GM13976 (cell line): ENCODE data around the gene SLC5A6.
A peak's percentile ranks its signal among the peaks of the same experiment; 100 is the strongest.

Experiments
- DNase-seq: peaks from one replicate; pipeline ENCODE4 v3.0.0; 2012; ENCODE audit warnings: low spot score
- in situ Hi-C: fragments of 300-500 bp; cut with MboI; formaldehyde crosslinking; loops from one replicate; pipeline ENCODE4 v1.12.0; 2022; ENCODE audit warnings: low sequenced_read_pairs, mixed read lengths, inconsistent platforms; ENCODE audit not compliant: unreplicated experiment
- TF ChIP-seq, protein P1 (sequence below): IDR thresholded peaks from 2 replicates; pipeline ENCODE4 v1.5.1; 2012; ENCODE audit warnings: borderline replicate concordance, mild to moderate bottlenecking; ENCODE audit not compliant: insufficient read depth; ENCODE audit errors: extremely low read depth, missing control alignments, control extremely low read depth

Gene SLC5A6

DNA sequence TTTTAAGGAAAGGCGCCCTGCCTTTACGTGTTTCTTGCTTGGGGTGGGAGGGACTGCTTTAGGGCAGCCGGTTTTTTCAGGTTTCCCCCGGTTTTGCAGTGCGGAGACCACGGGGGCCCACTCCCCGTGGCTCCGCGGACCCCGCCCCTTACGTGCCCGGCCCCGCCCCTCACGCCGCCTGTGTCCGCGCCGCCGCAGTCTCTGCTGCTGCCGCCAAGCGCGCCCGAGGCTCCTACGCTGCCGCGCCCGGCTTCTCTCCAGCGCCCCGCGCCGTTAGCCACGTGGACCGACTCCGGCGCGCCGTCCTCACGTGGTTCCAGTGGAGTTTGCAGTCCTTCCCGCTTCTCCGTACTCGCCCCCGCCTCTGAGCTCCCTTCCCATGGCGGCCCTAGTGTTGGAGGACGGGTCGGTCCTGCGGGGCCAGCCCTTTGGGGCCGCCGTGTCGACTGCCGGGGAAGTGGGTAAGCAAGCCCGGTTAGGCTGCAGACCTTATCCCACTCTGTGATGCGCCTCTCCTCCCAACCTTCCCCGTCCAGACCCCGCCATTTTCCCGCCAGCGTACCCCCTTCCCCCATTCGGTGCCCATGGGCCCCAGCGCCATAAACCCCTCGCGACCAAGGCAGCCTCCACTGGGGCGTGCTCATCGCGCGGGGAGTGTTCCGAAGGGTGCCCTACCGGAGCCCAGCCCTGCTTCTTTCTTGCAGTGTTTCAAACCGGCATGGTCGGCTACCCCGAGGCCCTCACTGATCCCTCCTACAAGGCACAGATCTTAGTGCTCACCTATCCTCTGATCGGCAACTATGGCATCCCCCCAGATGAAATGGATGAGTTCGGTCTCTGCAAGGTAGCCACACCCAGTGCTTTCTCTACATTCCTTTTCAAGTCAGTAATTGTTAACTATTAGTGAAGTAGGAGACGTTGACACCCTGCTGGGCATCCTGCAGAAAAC, 5.4 kb upstream of the SLC5A6 start, which contains the start of gene CAD:
Gene CAD, plus strand, starts transcription at position 197 of the 949 bp plus-strand sequence. Its CDS starts 183 bp downstream, at position 380.
- DNase-seq: peak; percentile 95
- TF ChIP-seq, protein P1, sequence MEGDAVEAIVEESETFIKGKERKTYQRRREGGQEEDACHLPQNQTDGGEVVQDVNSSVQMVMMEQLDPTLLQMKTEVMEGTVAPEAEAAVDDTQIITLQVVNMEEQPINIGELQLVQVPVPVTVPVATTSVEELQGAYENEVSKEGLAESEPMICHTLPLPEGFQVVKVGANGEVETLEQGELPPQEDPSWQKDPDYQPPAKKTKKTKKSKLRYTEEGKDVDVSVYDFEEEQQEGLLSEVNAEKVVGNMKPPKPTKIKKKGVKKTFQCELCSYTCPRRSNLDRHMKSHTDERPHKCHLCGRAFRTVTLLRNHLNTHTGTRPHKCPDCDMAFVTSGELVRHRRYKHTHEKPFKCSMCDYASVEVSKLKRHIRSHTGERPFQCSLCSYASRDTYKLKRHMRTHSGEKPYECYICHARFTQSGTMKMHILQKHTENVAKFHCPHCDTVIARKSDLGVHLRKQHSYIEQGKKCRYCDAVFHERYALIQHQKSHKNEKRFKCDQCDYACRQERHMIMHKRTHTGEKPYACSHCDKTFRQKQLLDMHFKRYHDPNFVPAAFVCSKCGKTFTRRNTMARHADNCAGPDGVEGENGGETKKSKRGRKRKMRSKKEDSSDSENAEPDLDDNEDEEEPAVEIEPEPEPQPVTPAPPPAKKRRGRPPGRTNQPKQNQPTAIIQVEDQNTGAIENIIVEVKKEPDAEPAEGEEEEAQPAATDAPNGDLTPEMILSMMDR: peak; percentile 15
- in situ Hi-C loops: no loop called here

DNA sequence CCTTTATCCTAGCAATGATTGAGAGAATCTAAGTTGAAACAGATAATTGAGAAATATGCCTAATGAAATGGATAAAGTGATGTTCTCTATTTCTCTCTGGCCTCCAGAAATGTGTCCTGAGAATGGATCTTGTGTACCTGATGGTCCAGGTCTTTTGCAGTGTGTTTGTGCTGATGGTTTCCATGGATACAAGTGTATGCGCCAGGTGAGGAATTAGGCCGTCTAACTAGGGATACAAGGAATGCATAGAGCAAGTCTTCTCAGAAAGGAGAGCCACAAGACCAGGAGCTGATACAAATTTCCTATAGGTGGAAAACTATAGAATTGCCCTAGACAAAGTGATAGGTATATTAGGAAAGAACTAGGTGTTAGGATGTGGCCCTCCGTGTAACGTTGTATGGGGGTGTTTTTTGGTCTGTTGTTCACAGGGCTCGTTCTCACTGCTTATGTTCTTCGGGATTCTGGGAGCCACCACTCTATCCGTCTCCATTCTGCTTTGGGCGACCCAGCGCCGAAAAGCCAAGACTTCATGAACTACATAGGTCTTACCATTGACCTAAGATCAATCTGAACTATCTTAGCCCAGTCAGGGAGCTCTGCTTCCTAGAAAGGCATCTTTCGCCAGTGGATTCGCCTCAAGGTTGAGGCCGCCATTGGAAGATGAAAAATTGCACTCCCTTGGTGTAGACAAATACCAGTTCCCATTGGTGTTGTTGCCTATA, 4.5 kb upstream of the SLC5A6 start:
- TF ChIP-seq, protein P1: no peak
- DNase-seq: no peak
- in situ Hi-C loops: no loop called here

DNA sequence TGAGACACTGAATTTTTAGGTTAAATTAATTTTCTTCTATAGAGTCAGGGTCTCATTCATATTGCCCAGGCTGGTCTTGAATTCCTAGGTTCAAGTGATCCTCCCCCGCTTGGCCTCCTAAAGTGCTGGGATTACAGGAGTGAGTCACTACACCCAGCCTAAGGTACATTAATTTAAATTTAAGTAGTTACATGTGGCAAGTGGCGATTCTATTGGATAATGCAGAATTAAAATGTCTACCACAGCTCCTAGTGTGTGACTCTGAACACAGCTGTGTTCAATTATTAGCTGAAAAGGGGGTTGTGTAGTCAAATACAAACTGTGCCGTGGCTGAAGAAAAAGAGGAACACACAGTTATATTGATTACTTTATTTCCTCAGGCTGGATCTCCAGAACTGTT, 2.9 kb upstream of the SLC5A6 start:
- TF ChIP-seq, protein P1: no peak
- in situ Hi-C loops: no loop called here
- DNase-seq: no peak

DNA sequence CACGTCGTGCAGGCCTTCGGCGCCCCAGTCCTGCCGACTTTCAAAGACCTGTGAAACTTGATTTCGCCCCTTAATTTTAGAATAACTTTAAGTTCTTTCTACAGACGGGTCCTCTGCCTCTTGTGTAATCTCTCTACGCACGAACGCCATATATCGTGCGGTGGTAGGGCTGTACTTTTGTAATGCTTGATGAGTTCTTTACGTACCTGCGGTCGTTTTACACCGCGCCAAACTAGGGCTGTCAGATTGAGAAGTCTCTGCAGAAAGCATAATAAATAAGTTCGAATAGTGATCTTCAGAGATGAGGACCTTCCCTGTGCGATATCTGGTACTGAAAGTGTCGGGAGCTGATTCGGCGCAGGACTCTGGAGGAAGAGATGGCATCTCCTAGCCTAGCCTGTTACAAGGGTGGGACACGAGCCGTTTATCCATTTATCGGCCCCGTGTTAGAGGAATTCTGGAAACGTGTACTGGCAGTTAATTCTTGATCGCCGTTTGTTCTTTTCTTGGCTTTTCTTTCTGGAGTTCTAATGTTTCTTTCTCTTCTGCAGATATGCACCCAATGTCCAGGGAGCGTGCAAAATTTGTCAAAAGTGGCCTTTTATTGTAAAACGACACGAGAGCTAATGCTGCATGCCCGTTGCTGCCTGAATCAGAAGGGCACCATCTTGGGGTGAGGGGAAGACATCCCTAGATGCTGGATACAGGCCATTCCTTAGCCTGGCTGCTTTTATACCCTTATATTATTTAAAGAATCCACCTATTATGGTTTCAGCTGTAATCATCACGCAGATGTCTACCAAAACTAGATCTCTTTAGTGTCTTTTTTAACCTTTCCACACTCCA, 781 bp upstream of the SLC5A6 start:
- no peak for DNase-seq
- TF ChIP-seq, protein P1: no peak

GRCh38 chr2:27211241-27211942, 676 bp downstream of the SLC5A6 start:
- peak; percentile 49 for DNase-seq
- in situ Hi-C loops: no loop called here
- TF ChIP-seq, protein P1: no peak

More for the DNA sequence above, 781 bp upstream of the SLC5A6 start:
- in situ Hi-C loops: no loop called here
